GM18502 (cell line): ENCODE results near the gene CD244.

Experiments used
- ATAC-seq: cut with Tn5 transposase; IDR thresholded peaks from one replicate; pipeline ENCODE4 v1.9.1; 2021; ENCODE audit warnings: mild to moderate bottlenecking; ENCODE audit not compliant: unreplicated experiment, poor library complexity

Gene CD244

DNA sequence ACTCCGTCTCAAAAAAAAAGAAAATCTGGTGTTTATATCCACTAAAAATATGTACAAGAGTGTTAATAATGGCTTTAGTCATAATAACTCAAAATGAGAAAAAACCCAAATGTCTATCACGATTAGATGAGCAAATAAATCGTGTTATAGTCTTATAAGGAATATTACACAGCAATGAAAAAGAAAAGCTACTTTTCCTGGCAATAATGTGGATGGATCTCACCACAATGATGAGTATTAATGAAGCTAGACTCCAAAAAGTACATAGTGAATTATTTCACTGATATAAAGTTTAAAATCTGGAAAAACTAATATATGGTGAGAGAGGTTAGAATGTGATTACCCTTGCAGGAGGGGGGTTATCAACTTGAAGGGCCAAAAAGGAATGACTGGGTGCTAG, 9.7 kb downstream of the CD244 start:
- ATAC-seq = no peak

DNA sequence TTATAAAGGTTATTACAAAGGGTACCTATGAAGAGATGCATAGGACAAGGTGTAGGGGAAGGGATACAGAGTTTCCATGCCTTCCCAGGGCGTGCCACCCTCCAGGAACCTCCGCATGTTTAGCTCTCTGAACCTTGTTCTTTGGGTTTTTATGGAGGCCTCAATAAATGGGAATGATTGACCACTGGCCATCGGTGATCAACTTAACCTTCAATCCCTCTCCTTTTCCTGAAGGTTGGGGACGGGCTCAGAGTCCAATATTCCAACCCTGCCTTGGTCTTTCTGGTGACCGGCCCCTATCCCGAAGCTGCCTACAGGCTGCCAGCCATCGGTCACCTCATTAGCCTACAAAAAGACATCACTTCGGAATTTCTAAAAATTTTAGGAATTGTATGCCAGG, 11.7 kb downstream of the CD244 start:
- no peak for ATAC-seq

DNA sequence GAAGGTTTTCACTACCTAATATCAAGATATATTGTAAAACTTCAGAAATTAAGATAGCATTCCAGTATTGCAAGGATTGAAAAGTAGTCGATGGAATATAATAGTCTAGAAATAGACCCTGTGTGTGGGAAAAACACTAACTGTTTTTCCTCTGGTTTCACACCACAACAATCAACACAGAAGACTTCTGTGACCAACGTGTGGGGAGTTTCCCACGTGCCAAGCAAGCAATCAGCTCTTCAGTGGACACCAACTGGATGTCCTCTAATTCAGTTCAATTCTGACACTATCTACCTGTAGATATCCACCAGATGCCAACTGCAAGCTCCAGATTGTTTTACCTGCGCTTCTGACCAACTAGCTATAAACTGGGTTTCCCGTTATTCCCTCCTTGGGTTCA, 12.1 kb downstream of the CD244 start:
- no peak for ATAC-seq

DNA sequence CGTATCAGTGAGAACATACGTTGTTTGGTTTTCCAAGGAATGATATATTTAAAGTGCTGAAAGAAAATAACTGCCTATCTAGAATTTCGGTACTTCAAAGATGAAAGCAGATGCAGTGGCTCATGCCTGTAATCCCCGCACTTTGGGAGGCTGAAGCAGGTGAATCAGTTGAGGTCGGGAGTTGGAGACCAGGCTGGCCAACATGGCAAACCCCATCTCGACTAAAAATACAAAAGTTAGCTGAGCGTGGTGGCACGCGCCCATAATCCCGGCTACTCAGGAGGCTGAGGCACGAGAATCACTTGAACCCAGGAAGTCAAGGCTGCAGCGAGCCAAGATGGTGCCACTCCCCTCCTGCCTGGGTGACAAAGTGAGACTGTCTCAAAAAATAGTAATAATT, 16.4 kb downstream of the CD244 start:
- no peak for ATAC-seq

DNA sequence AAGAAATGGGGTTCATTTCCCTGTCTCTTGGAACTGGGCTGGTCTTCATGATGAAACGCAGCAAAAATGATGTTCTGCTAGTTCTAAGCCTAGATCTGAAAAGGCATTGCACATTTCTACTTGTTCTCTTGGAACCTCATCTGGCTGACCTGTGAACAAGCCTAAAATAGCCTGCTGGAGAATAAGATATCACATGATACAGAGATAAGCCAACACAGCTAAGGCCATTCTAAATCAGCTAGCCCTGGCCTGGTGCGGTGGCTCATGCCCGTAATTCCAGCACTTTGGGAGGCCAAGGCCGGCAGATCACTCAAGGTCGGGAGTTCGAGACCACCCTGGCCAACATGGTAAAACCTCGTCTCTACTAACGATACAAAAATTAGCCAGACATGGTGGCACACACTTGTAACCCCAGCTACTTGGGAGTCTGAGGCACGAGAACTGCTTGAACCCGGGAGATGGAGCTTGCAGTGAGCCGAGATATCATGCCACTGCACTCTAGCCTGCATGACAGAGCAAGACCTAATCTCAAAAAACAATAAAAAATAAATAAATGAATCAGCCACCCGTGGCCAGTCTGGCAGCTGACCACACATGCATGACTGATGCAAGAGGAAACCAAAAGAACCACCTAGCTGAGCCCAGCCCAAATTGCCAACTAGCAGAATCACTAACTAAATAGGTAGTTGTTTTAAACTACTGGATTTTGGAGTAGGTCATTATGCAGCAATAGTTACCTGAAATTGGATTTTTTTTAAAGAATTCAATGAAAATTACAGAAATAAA, 18.0 kb downstream of the CD244 start:
- no peak for ATAC-seq

DNA sequence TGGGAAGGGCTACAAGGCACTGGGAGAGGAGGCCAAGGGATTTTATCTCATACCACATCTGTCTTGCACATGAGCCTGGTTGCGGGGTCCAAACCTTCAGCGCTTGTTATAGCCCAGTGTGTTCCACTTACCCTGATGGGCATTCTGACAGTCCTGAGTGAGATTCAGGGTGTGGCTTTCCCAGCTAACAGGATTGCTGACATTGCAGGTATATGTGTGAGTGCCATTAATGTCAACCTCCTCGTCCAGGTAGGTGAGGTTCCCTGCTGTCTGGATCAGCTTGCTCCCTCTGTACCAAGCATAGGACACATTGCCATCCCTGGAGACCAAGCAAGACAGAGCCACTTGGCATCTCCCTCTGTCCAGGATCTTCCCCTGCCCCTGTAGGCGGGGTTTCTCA, 21.6 kb downstream of the CD244 start:
- ATAC-seq = no peak

DNA sequence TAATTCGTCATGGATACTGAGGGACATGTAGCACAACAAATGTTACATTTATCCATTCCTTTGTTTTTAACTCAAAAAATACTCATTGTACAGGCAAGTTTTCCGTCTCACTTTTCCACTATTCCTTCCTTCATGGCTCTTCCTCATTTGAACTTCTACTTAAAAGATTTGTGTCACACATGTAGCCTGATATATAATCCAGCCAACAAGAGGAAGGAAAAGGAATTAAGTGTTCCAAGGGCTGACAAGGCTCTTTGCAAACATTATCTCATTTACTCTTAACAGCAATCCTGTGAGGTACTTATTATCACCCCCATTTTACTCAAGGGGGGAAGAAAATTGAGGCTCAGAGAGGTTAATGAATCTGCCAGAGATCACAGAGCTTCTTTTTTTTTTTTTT, 22.9 kb downstream of the CD244 start:
- no peak for ATAC-seq

DNA sequence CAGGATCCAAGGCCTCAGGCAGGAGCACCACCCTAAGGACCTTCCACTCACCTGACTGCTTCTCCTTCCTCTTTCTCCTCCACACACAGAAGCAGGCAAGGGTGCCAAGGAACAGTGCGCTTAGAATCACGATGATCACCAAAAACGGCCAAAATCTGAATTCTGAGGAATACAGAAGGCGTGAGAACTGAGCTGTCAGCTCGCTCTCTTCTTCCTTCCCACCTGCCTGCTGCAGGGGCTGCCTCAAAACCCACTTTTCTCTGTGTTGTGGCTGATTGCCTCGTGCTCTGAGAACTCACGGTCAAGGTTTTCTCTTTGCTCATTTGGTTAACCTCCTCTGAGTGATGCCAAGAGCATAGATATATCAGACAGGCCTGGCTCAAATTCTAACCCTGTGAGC, 23.8 kb downstream of the CD244 start:
- no peak for ATAC-seq

DNA sequence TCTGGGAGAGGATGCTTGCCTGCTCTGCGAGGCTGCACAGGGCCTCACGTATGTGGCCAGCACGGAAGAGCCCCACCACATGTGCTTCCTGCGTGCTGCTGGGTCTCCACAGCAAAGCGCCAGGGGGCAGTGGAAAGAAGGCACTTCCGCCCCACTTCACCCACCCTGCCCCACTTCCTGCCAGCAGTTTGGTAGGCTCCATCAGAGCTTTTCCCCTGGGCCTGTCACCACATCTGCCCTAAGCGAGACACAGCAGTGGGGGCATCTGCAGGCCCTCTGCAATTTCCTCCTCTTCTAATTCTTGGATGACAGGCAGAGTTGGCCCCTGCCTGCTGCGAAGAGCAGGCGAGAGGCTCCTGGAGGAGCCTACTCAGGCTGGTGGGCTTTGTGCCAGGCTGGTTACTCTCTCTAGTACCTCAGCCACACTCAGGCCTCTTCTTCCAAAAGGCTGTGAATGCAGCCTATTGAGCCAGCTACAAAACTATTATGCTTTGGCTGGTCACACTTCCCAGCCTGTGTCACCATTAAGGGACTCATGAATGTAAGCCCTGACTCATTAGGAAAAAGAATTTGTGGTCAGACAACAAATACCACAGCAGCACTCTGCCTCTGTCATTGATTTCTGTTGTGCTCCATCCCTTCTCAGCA, 25.0 kb downstream of the CD244 start:
- ATAC-seq = peak; percentile 83

DNA sequence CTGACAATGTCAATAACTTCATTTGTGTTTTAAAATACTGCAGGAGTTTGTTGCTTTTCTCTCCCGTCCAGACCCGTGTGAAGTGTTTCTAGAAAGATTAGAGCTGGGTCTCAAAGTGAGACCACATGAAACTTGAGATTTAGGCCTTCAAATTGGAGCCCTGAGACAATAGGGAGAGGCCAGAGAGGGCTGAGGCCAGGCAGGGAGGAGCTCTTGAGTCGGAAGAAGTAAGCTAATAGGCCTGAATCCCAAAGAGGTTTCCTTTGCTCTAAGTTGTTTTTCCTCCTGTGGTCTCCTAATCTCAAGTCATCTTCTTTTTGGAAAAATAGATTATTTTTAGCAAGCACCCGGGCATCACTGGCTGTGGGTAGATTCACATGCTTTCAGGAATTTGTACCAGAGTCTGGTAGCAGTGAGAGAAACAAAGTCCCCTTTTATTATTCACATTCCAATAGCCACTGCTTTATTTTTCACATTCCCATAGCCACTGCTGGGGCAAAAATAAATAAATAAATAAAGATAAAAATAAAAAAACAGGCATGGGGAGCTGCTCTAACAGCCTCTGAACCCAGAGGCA, 25.6 kb downstream of the CD244 start:
- ATAC-seq = no peak

DNA sequence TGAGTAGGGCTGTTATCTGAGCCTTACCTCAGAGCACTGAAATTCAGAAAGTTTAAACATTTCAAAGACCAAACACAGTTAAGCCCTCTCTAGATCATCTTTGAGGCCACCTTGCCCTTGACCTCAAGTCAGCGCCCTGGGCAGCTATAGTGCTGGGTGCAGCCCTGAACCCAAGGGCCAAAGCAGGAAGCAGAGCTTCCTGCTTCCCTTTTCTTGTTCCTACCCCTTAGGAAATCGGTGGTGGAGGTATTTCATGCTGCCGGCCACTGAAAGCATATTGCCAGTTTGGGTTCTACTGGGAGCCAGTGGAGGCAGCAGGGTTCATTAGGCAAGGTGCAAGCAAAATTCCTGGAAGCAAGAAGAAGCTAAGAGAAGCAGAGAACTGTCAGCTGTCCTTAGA, 26.1 kb downstream of the CD244 start:
- no peak for ATAC-seq

DNA sequence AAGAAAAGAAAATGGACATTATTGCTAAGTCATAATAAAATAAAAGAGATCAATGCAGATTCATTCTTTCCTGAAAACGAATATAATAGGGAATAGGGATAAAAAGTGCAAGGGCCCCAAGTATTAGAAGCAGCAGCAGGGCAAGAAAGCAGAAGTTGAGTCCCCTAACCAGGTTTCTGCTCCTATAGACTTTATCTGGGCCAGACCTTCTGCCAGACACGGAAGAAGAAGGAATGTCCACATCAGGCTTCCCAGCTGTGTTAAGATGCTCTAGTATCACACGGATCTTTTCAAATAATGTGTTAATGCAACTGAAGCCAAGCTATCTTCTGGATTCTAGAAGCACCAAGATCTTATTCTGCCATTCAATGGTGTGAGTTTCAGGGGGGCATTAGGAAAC, 26.9 kb downstream of the CD244 start:
- no peak for ATAC-seq

DNA sequence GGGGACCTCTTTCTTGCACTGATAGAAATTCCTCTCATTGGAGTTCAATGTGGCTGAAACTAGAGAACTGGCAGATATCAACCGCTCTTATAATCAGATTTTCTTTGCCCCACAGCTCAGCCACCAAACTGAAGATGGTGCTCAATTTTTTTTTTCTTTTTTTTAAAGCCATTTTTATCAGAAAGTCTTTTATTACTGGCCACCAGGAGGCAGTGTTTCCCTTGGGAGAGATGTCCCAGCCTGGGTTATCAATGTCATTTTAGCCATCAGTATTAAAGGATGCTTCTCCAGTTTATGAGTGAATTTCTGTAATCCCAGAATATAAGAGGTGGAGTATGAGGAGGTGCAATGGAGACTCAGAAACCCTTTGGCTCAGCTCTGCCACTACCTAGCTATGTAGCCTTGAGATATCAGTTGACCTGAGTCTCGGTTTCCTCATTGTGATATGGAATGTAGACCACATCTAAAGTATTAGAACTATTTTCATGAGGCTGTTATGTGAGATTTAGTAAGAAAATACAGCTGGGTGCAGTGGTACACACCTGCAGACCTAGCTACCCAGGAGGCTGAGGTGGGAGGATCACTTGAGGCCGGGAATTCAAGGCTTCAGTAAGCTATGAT, 27.6 kb downstream of the CD244 start:
- ATAC-seq = no peak

DNA sequence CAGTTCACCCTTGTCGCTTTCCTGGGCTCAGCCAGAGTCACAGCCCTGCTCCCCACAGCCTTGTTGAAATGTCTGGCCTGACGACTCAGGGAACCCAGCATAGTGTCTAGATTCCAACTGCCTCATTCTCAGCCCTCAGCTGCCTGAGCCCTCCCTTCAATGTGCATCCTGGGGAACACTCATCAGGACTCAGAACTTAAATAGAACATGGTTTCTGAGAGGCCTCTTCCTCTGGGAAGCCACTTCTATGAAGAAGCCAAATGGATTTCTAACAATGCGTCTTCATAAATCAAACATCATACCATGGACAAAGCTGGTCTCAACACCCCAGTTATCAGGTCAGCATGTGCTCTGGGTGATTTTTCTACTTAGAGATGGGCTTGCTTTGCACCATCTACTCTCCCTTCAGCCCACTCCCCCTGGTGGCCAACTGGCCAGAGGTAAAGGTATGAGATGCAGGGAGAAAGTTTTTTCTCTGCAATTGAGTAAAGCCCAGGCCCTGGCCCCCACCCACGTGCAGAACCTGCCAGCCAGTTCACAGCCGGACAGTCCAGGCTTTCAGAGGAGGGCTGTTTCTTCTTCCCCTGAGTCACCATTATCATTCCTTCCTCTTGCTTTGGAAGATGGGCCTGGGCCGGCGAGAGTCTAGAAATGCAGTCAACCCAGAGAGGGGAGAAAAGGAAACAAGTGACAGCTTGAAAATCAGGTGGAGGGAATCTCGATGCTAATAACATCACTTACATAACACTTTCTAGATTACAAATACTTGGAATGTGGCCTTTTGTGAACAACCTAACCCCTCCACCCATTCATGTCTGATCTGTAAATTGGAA, 32.1 kb downstream of the CD244 start:
- ATAC-seq = no peak

DNA sequence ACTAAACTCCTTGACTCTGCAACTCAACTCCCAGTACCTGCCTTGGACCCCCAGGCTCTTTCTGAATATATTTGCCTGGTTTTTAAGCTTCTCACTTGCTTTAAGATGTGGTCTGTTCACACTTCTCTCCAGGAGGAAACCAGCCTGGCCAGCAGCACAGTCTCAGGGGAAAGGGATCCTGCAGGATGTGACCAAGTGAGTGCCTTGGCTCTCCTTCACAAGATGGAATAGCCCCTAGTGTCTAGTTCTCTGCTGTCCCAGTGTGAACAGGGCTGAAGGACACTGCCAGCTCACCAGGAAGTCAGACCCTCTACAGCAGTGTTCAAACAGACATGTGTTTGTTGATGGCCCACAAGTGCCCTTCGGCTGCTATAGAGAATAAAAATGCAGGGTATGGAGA, 32.9 kb downstream of the CD244 start:
- ATAC-seq = no peak

DNA sequence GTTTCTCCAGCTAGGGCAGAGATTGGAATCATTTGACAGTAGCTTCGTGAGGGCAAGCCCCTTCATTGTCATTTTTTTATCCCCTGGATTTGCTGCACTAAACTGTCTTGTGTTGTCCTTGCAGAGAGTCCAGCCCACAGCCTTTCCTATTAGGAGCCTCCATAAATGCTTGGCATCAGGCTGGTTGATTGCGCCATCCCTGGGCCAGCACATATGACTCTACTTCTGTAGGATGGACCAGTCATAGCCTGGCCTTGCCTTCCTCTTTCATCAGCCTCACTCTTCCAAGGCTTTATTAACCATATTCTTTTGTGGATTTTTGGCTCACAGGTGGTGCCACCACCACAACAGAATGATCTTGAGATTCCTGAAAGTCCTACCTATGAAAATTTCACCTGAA, 35.3 kb downstream of the CD244 start:
- no peak for ATAC-seq

DNA sequence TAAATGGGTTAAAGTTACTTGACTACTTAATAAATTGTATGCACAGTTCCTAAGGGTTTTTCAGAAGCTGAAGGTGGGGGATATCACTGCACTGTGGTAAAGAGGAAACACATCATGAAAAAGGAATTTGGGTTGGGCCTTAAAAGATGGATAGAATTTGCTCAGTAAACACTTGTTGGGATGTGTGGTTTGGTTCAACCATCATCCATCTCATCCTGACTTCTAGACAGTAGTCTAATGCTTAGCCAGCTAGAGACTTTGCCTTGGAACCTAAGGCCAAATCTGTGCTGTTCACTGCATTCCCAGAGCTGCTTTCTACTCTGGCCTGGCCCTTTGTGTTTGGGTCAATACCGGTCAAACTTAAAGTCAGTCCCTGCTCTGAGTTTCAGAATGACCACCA, 36.1 kb downstream of the CD244 start:
- ATAC-seq = no peak

DNA sequence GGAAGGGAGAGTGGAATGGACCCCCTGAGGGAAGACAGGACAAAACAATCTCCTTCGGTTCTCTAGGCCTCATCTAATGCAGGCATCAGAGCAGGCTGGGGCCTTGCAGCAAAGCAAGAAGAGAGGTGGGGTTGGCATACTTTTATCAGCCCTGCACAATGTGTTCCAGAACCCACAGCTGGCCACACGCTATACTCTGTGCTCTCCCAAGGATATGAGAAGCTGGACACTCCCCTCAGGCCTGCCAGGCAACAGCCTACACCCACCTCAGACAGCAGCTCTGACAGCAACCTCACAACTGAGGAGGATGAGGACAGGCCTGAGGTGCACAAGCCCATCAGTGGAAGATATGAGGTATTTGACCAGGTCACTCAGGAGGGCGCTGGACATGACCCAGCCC, 39.4 kb downstream of the CD244 start:
- no peak for ATAC-seq

DNA sequence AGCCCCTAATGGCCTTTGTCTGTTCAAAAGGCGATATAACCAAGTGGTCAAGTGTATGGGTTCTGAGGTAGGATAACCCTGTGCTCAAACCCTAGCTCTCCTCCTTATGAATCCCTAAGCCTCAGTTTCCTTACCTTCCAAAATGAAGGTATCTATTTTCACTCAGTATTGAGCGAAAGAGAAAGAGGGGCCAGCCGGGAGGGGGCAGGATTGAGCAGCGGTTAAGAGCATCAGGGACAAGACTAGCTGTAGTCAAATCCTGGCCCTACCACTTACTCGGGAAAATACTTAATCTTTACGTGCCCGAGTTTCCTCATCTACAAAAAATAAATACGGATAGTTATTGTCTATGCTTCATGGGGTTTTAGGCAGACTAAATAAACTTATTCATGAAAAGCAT, 41.1 kb downstream of the CD244 start:
- ATAC-seq = no peak

DNA sequence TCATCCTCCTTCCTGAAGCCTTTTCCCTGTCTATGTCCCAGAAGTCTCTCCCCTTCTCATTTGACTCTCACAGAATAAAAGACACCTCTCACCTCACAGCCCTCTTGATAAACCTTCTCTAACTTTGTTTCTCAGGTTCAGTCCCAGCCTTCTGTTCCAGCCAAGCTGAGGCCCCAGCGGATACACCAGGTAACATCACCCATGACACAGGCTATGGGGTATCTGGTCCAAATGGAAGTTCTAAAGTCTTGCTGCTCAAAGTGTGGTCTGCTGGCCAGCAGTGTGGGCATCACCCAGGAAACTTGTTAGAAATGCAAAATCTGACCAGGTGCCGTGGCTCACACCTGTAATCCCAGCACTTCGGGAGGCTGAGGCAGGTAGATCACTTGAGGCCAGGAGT, 43.5 kb downstream of the CD244 start:
- no peak for ATAC-seq
